ENCODE results near the gene CACNA2D2. TPM values are rescaled to one million over a fixed set of nuclear protein-coding genes. Genes with fewer than 3 reads are reported as not detected.

CACNA2D2 gene
- total RNA-seq, 1 experiment from 2014 or later: 27.7 TPM

- H4K5ac ChIP-seq (ENCODE audit: insufficient read length, low read depth, low read length): no peak overlapping the region
- H3K9me3 ChIP-seq (ENCODE audit: control insufficient read depth, low read depth, low read length): no peaks in the 10 kb centered on the region
- H3K27me3 ChIP-seq (ENCODE audit: insufficient read depth, low read length): peaks cover 19% of the 10 kb centered on the region; the same call in 1 of the 2 replicates
- no peak overlapping the region for H4K8ac ChIP-seq (replicated peaks; ENCODE audit: insufficient read length, low read depth, low read length)
- H4K20me1 ChIP-seq (ENCODE audit: control insufficient read depth, insufficient read depth, insufficient read length): no peaks in the 10 kb centered on the region
- peak; percentile 54 for TF ChIP-seq CTCF (conservative IDR thresholded peaks at IDR 0.05)
- no peak overlapping the region for H3K23ac ChIP-seq (ENCODE audit: insufficient read length, low read depth, low read length)
- H2AFZ ChIP-seq (ENCODE audit: low read length): no peak overlapping the region
- no peaks in the 10 kb centered on the region; the same call in 1 of the 2 replicates for H3K4me1 ChIP-seq (ENCODE audit: insufficient read depth, low read length)
- Mint-ChIP-seq H3K27me3 (ENCODE audit: low read depth) (peaks cover 78% of the 10 kb centered on the region), H3K27ac (no peak overlapping the region; a peak in 1 of 7 replicates), H3K36me3 (ENCODE audit: insufficient read depth in 1 of 3, low read depth in 3 of 3) (peaks cover 0 to 7% (median 0%) of the 10 kb centered on the region in 3 experiments; a peak in 5 of 7 replicates), H3K4me1 (peaks cover 19 to 27% of the 10 kb centered on the region in 2 experiments), H3K4me3 (no peak overlapping the region), H3K9me3 (no peaks in the 10 kb centered on the region; a peak in 1 of 5 replicates)
- H3K4me2 ChIP-seq (ENCODE audit: insufficient read depth, insufficient read length, low read length): no peak overlapping the region
- no peaks in the 10 kb centered on the region for H3K79me2 ChIP-seq (ENCODE audit: insufficient read depth, low read length)
- H3K23me2 ChIP-seq (ENCODE audit: insufficient read length, low read depth, low read length, poor library complexity, severe bottlenecking): peaks cover 15% of the 10 kb centered on the region
- H3K18ac ChIP-seq (ENCODE audit: insufficient read length, low read depth, low read length): no peak overlapping the region
- no peak overlapping the region for H2AK5ac ChIP-seq (ENCODE audit: insufficient read length, low read length)
- H3T11ph ChIP-seq (ENCODE audit: low read length): no peak overlapping the region
- H2BK12ac ChIP-seq (ENCODE audit: insufficient read length, low read depth, low read length): no peak overlapping the region
- no peak overlapping the region for H2BK20ac ChIP-seq (ENCODE audit: low read depth, low read length, poor library complexity, severe bottlenecking)
- peak; percentile 76 for DNase-seq
- no peak overlapping the region for H2BK15ac ChIP-seq (ENCODE audit: low read depth, low read length)
- no peak overlapping the region for H2BK5ac ChIP-seq (ENCODE audit: insufficient read length, low read length)
- no peak overlapping the region for H4K91ac ChIP-seq (ENCODE audit: insufficient read length, low read depth, low read length)
- no CpG with 5 or more reads among the region's 13 CpGs for WGBS (ENCODE audit: extremely low coverage, insufficient read length, low lambda C conversion rate)
- no peak overlapping the region for H3K9ac ChIP-seq (ENCODE audit: extremely low read depth, insufficient read length, low read length)
- H3K14ac ChIP-seq (ENCODE audit: insufficient read depth, low read length): no peak overlapping the region
- H2BK120ac ChIP-seq (ENCODE audit: low read depth, low read length, poor library complexity, severe bottlenecking): no peak overlapping the region
- H3K4ac ChIP-seq (ENCODE audit: low read depth, low read length): no peak overlapping the region
- H3K27ac ChIP-seq (ENCODE audit: insufficient read length, low read depth, low read length): no peak overlapping the region
- no peaks in the 10 kb centered on the region for H3K79me1 ChIP-seq (ENCODE audit: insufficient read depth, low read depth, low read length, poor library complexity, severe bottlenecking)
- no peak overlapping the region for H3K56ac ChIP-seq (ENCODE audit: insufficient read length, low read depth, low read length)
These were observed 160.4 kb downstream of the CACNA2D2 start for GRCh38 chr3:50342813-50343633.
